ENCODE measurements around the gene SNCAIP. TPM values are rescaled to one million over a fixed set of nuclear protein-coding genes. Genes with fewer than 3 reads are reported as not detected.

SNCAIP gene
- total and polyA plus RNA-seq, 2 experiments from 2014 or later: 6.1 to 11.9 TPM

- TF ChIP-seq NANOG (IDR thresholded peaks at IDR 0.05; ENCODE audit: borderline replicate concordance) (no peak), ZNF331 (CRISPR knock-in tag; IDR thresholded peaks at IDR 0.05; ENCODE audit: low read depth) (no peak), JUNB (IDR thresholded peaks at IDR 0.05; ENCODE audit: unreplicated experiment) (no peak), ETS1 (IDR thresholded peaks at IDR 0.05) (no peak)
These were observed 90.1 kb downstream of the SNCAIP start (continued) for GRCh38 chr5:122401976-122402725.

- Mint-ChIP-seq H3K4me1 (peaks cover 21% of the 10 kb centered on the region), H3K9me3 (no peaks in the 10 kb centered on the region), H3K27me3 (ENCODE audit: insufficient read depth, low read depth, poor library complexity) (peaks cover under 1% of the 10 kb centered on the region), H3K4me3 (no peak overlapping the region), H3K36me3 (ENCODE audit: low read depth) (no peaks in the 10 kb centered on the region), H3K27ac (no peak overlapping the region)
- ATAC-seq: no peak
- Histone ChIP-seq H3F3A (replicated peaks; ENCODE audit: low read depth) (no peaks in the 10 kb centered on the region), H2AFZ (no peak overlapping the region), H3K9me2 (ENCODE audit: insufficient read depth) (no peaks in the 10 kb centered on the region; the same call in 1 of the 2 replicates), H3K27ac (ENCODE audit: low read depth) (0 out of 2 replicates have a peak overlapping the region, but pooled peaks have one; percentile 22), H4K20me1 (replicated peaks; ENCODE audit: insufficient read depth) (no peaks in the 10 kb centered on the region), H3K4me3 (no peak overlapping the region), H3K4me2 (no peak overlapping the region), H3K27me3 (ENCODE audit: insufficient read depth) (no peaks in the 10 kb centered on the region), H3K36me3 (ENCODE audit: insufficient read depth) (no peaks in the 10 kb centered on the region), H3K4me1 (ENCODE audit: insufficient read depth) (peaks cover 10% of the 10 kb centered on the region), H3K79me2 (replicated peaks; ENCODE audit: insufficient read depth) (no peaks in the 10 kb centered on the region)
- TF ChIP-seq ZNF331 (CRISPR knock-in tag; IDR thresholded peaks at IDR 0.05; ENCODE audit: low read depth): no peak
- no peak for TF ChIP-seq JUNB (IDR thresholded peaks at IDR 0.05; ENCODE audit: unreplicated experiment)
- no peak for TF ChIP-seq REST (IDR thresholded peaks at IDR 0.05; ENCODE audit: unreplicated experiment)
- DNase-seq (ENCODE audit: low spot score): no peak
These were observed 91.1 kb downstream of the SNCAIP start for GRCh38 chr5:122402955-122403685.

GRCh38 chr5:122404018-122404417 lies 92.0 kb downstream of the SNCAIP start:
- Histone ChIP-seq H3K27ac (ENCODE audit: low read depth) (no peak overlapping the region), H3K79me2 (replicated peaks; ENCODE audit: insufficient read depth) (no peaks in the 10 kb centered on the region), H2AFZ (0 out of 2 replicates have a peak overlapping the region, but pooled peaks have one; percentile 36), H3K4me2 (no peak overlapping the region), H3K36me3 (ENCODE audit: insufficient read depth) (no peaks in the 10 kb centered on the region), H3K9me2 (ENCODE audit: insufficient read depth) (no peaks in the 10 kb centered on the region; the same call in 1 of the 2 replicates), H3K4me1 (ENCODE audit: insufficient read depth) (peaks cover 10% of the 10 kb centered on the region), H3K4me3 (no peak overlapping the region), H3K27me3 (ENCODE audit: insufficient read depth) (no peaks in the 10 kb centered on the region), H4K20me1 (replicated peaks; ENCODE audit: insufficient read depth) (no peaks in the 10 kb centered on the region), H3F3A (replicated peaks; ENCODE audit: low read depth) (no peaks in the 10 kb centered on the region)
- Mint-ChIP-seq H3K4me1 (peaks cover 21% of the 10 kb centered on the region), H3K36me3 (ENCODE audit: low read depth) (no peaks in the 10 kb centered on the region), H3K27me3 (ENCODE audit: insufficient read depth, low read depth, poor library complexity) (no peaks in the 10 kb centered on the region), H3K4me3 (no peak overlapping the region), H3K27ac (no peak overlapping the region), H3K9me3 (no peaks in the 10 kb centered on the region)
- no peak for DNase-seq (ENCODE audit: low spot score)
- ATAC-seq: no peak
- TF ChIP-seq POLR2AphosphoS5 (IDR thresholded peaks at IDR 0.05; ENCODE audit: low read depth) (no peak), CTCF (conservative IDR thresholded peaks at IDR 0.05; ENCODE audit: low read depth in 2 of 2) (no peak), ZNF331 (CRISPR knock-in tag; IDR thresholded peaks at IDR 0.05; ENCODE audit: low read depth) (no peak)

All from GM23338 (cell line).